ENCODE results near the gene ATP8A2.

ATP8A2 gene

GRCh38 chr13:25725104-25725503 lies 353.3 kb downstream of the ATP8A2 start:
- no peak for DNase-seq (ENCODE audit: low read depth in 4 of 4, low spot score in 1 of 4)

GRCh38 chr13:25727250-25727649 lies 355.5 kb downstream of the ATP8A2 start:
- no peak for DNase-seq (ENCODE audit: low read depth in 4 of 4, low spot score in 1 of 4)

GRCh38 chr13:25727810-25728209 lies 356.0 kb downstream of the ATP8A2 start:
- no peak for DNase-seq (ENCODE audit: low read depth in 4 of 4, low spot score in 1 of 4)

- DNase-seq (ENCODE audit: low read depth in 4 of 4, low spot score in 1 of 4): no peak
Measured at GRCh38 chr13:25729201-25729600, 357.4 kb downstream of the ATP8A2 start.

GRCh38 chr13:25731037-25731436 lies 359.3 kb downstream of the ATP8A2 start:
- no peak for DNase-seq (ENCODE audit: low read depth in 4 of 4, low spot score in 1 of 4)

- DNase-seq (ENCODE audit: low read depth in 4 of 4, low spot score in 1 of 4): no peak
Measured at GRCh38 chr13:25731536-25731935, 359.8 kb downstream of the ATP8A2 start.

GRCh38 chr13:25732111-25732865 lies 360.5 kb downstream of the ATP8A2 start:
- DNase-seq (ENCODE audit: low read depth in 4 of 4, low spot score in 1 of 4): no peak

- DNase-seq (ENCODE audit: low read depth in 4 of 4, low spot score in 1 of 4): no peak
Measured at GRCh38 chr13:25733001-25733491, 361.3 kb downstream of the ATP8A2 start.

- no peak for DNase-seq (ENCODE audit: low read depth in 4 of 4, low spot score in 1 of 4)
Measured at GRCh38 chr13:25733696-25734435, 362.1 kb downstream of the ATP8A2 start.

GRCh38 chr13:25738342-25739196 lies 366.8 kb downstream of the ATP8A2 start:
- no peak for DNase-seq (ENCODE audit: low read depth in 4 of 4, low spot score in 1 of 4)

GRCh38 chr13:25739376-25739775 lies 367.6 kb downstream of the ATP8A2 start:
- no peak for DNase-seq (ENCODE audit: low read depth in 4 of 4, low spot score in 1 of 4)

- no peak for DNase-seq (ENCODE audit: low read depth in 4 of 4, low spot score in 1 of 4)
Measured at GRCh38 chr13:25741796-25742195, 370.0 kb downstream of the ATP8A2 start.

GRCh38 chr13:25742220-25742619 lies 370.4 kb downstream of the ATP8A2 start:
- no peak for DNase-seq (ENCODE audit: low read depth in 4 of 4, low spot score in 1 of 4)

- DNase-seq (ENCODE audit: low read depth in 4 of 4, low spot score in 1 of 4): no peak
Measured at GRCh38 chr13:25743421-25743820, 371.6 kb downstream of the ATP8A2 start.

- no peak for DNase-seq (ENCODE audit: low read depth in 4 of 4, low spot score in 1 of 4)
Measured at GRCh38 chr13:25744178-25744577, 372.4 kb downstream of the ATP8A2 start.

GRCh38 chr13:25746131-25746530 lies 374.4 kb downstream of the ATP8A2 start:
- DNase-seq (ENCODE audit: low read depth in 4 of 4, low spot score in 1 of 4): no peak

- DNase-seq (ENCODE audit: low read depth in 4 of 4, low spot score in 1 of 4): no peak
Measured at GRCh38 chr13:25752957-25753551, 381.3 kb downstream of the ATP8A2 start.

GRCh38 chr13:25753976-25754375 lies 382.2 kb downstream of the ATP8A2 start:
- DNase-seq (ENCODE audit: low read depth in 4 of 4, low spot score in 1 of 4): no peak

GRCh38 chr13:25756251-25756650 lies 384.5 kb downstream of the ATP8A2 start:
- no peak for DNase-seq (ENCODE audit: low read depth in 4 of 4, low spot score in 1 of 4)

- no peak for DNase-seq (ENCODE audit: low read depth in 4 of 4, low spot score in 1 of 4)
Measured at GRCh38 chr13:25756912-25757311, 385.1 kb downstream of the ATP8A2 start.

GRCh38 chr13:25761041-25761440 lies 389.3 kb downstream of the ATP8A2 start:
- DNase-seq (ENCODE audit: low read depth in 4 of 4, low spot score in 1 of 4): no peak
